HG03066 (cell line): ENCODE measurements around the gene PATZ1.
"Not testable (repeated sequence)": the region's sequence is repeated elsewhere in the genome, so short reads cannot be mapped to it uniquely, and the experiment has no call there.

Experiments used
- ATAC-seq: cut with Tn5 transposase; IDR thresholded peaks from one replicate; pipeline ENCODE4 v1.9.1; 2021; ENCODE audit warnings: low read depth; ENCODE audit not compliant: unreplicated experiment

PATZ1 gene, protein sequence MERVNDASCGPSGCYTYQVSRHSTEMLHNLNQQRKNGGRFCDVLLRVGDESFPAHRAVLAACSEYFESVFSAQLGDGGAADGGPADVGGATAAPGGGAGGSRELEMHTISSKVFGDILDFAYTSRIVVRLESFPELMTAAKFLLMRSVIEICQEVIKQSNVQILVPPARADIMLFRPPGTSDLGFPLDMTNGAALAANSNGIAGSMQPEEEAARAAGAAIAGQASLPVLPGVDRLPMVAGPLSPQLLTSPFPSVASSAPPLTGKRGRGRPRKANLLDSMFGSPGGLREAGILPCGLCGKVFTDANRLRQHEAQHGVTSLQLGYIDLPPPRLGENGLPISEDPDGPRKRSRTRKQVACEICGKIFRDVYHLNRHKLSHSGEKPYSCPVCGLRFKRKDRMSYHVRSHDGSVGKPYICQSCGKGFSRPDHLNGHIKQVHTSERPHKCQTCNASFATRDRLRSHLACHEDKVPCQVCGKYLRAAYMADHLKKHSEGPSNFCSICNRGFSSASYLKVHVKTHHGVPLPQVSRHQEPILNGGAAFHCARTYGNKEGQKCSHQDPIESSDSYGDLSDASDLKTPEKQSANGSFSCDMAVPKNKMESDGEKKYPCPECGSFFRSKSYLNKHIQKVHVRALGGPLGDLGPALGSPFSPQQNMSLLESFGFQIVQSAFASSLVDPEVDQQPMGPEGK

DNA sequence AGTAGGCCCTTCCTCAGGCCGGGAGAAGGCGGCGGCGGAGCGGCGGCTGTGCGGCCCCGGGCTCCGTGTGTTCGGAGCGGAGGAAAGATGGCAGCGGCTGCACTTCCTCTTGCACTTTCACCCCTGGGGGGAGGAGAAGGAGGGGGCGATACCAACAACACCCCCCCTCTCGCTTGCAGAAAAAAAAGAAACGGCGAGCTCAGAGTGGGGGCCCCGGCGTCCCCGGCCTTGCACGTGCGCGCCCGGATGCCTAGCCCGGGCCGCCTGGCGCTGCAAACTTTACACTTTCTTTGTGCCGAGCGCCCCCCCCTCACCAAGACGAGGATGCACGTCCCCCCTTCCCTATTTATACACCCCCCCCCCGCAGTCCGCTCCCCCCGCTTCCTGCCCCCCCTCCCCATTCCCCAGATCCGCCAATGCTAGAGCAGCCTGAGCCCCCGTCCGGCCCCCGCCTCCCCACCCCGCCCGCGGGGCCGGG is at the start of gene PATZ1:
Gene PATZ1, minus strand, starts transcription at position 92 of the 478 bp plus-strand sequence. CDS start 744 bp downstream, outside the sequence.
- peak; percentile 36 for ATAC-seq

DNA sequence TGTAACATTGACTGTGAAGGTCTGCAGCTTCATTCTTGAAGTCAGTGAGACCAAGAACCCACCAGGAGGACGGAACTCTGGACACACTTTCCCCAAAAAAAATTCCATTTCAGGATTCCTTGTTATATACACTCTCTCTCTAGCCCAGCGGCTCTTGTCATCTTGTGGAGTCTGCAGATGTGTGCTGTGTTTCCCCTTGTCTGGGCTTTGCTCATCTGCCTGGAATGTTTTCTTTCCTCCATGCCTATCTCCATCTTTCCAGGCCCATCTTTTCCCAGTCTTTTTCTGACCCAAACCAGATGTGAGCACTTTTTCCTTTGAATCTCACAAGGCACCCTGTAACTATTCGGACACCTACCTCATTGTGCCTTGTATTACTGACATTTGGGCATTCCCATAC is 48.2 kb upstream of the PATZ1 start:
- no peak for ATAC-seq

DNA sequence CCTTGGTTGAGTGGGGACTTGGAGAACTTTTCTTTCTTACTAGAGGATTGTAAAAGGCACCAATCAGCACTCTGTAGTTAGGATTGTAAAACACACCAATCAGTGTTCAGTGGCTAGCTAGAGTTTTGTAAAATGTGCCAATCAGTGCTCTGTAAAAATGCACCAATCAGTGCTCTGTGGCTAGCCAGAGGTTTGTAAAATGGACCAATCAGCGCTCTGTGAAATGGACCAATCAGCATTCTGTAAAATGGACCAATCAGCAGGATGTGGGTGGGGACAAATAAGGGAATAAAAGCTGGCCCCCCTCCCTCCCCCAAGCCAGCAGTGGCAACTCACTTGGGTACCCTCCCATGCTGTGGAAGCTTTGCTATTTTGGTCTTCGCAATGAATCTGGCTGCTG is 47.7 kb upstream of the PATZ1 start:
- no peak for ATAC-seq

DNA sequence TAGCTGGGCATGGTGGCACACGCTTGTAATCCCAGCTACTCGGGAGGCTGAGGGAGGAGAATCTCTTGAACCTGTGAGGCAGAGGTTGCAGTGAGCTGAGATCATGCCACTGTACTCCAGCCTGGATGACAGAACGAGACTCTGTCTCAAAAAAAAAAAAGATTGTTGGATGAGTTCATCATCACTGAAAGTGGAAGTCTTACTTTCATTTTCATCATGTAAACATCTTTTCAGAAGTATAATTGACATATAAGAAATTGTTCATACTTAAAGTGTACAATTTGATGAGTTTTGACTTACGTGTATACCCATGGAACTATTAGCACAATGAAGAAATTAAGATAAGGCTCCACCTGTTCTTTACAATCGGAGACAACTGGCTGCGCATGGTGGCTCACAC is 32.5 kb upstream of the PATZ1 start:
- ATAC-seq = not testable (repeated sequence)

DNA sequence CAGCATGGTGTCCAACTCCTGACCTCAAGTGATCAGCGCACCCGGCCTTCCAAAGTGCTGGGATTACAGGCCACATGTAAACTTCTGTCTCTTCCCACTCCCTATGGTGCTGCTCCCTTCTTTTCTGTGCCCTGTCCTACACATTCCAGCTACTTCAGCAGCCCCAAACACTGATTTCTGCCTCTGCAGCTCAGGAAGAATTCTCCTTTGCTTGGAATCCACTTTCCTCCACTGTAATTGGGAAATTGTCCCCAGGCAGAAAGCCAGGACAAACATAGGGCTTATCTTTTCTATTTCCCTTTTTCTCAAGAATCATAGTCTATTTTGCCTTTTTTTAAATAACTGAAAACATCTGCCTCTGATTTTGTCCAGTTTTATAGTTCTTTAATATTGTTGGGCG is 32.0 kb upstream of the PATZ1 start:
- no peak for ATAC-seq

DNA sequence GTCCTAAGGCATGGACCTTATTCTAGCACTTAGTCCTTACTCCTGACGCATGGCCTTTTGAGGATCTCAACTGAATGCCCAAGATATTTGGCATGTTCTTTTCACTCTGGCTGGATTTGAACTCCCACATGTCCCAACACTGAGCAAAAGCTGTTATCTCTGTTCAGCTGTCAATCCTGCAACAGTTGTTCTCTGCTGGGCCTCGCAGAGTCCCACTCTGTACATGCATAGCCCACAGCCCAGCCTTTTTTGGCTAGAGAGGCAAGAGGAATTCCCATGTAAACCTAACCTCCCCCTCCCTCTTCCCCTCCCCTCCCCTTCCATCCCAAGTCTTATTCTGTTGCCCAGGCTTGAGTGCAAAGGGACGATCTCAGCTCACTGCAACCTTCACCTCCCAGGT is 31.5 kb upstream of the PATZ1 start:
- ATAC-seq = no peak

DNA sequence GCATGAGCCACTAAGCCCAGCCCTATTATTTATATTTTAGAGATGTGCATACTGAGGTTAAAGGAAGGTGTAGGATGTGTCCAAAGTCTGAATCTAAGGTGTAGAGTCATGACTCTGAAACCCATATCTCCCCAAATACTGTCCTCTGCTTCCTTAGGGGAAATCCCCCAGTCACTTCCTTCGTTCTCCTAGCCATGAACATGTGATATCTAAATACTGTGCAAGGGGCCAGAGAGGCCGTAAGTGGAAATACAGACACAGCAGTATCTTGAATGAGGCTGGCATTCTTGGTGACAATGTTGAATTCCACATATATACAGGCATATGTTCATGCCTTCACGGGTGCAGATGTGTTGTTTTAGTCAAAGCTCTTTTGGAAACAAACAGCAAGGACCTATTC is 21.3 kb upstream of the PATZ1 start:
- no peak for ATAC-seq

DNA sequence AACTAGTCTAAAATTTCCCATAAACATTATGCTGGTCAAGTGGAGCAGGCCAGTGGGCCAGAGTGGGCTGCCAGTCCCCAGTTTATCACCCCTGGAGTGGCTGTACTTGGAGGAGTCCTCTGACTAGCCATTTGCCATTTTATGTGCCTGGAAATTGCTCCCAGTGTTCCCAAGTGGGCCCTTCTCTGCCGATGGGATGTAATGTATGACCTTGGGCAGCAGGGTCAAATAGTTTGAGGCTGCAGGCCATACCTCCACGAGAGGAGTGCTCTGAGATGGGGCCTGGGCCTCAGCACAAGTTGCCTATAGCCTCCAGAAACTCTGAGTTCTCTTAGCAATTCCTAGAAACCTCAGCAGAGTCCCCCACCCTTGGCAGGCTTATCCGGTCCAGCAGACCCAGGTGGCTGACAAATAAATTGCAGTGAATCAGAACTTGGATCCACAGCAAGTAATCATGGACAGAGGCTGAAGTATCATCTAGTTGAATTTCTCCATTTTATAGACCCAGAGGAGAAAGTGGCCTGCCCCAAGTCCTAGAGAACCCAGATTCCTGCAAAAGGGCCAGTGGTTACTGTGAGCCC is 17.8 kb upstream of the PATZ1 start:
- ATAC-seq = no peak

DNA sequence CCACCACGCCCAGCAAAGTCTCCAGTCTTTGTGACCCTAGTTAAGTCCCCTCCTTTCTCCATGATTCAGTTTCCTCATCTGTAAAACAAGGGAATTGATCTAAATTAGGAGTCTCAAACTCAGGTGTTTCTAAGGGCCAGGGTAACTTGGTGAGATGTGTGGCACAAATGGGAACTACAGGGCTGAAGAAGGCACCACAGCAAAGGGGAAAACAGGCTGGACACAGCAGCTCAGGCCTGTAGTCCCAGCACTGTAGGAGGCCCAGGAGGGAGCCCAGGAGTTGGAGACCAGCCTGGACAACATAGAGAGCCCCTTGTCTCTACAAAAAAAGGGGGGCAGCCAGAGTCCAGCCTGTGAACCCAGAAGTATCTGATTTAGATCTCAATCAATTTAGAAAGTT is 15.6 kb upstream of the PATZ1 start:
- ATAC-seq = no peak

DNA sequence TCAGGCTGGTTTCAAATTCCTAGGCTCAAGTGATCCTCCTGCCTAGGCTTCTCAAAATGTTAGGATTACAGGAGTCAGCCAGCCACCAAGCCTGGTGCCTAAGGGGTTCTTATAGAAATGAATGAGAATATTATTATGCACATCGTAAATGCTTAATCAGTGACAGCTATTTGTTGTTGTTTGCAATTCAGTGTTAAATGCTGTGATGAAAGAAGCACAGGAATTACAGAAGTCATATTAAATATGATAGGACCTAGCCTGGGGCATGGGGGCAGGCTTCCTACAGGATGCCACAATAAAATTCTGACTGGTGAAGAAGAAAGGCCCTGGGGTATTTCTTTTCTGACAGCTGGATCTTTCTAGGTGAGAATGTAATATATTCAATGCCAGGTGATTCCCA is 13.9 kb upstream of the PATZ1 start:
- no peak for ATAC-seq

DNA sequence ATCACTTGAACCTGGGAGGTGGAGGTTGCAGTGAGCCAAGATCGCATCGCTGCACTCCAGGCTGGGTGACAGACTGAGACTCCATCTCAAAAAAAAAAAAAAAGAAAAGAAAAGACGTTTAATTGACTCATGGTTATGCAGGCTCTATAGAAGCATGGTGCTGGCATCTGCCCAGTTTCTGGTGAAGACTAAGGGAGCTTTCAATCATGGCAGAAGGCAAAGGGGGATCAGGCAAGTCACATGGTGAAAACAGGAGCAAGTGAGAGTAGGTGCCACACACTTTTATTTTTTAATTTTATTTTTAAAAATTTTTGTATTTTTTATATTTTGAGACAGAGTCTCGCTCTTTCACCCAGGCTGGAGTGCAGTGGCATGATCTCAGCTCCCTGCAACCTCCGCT is 8.4 kb upstream of the PATZ1 start:
- ATAC-seq = no peak

DNA sequence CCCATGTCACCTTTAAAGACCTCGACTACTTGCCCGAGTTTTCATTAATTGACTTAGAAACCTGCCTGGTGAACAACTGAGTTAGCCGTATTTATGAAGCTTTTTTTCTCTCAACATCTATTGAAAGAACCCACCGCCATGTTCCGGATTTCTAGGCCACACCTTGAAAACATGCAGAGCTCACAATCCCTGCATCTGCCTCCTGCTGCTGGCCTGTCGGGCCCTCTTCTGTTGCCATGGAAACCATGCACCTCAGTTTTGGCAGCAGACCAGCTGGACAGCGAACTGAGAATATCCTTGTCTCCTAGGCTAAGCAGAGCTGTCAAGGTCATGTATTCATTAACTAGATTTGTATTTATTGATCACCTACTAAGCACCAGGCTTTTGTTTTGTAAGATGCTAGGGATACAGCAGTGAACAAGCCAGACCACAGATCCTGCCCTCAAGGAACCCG is 4.3 kb upstream of the PATZ1 start:
- no peak for ATAC-seq

DNA sequence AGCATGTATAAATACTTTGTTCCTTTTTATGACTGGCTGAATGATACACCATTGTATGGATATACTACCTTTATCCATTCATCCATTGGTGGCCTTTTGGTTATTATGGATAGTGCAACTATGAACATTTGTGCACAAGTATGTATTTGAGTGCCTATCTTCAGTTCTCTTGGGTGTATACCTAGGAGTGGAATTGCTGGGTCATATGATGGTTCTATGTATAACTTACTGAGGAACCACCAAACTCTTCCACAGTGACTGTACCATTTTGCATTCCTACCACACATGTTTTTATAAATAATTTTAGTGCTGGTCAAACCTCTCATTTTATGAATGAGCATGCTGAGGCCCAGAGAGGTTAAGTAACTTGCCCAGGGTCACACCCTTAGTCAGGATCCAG is 3.8 kb upstream of the PATZ1 start:
- ATAC-seq = no peak

DNA sequence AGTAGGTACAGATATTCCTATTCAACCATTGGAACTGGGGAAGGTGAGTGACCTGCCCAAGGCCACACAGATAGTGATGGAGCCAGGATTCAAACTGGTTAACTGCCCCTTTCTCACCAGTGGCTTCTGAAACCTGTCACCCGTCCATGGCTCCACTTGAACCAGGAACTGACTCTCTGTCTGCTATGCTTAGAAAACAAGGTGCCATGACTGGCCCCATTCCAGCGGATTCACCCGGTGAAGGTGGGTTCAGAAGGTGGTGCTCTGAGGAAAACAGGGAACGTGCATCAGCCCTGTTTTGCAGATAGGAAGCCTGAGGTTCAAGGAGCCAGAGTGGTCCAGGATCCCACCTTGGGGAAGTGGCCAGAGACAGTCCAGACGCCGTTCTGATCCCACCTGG is 2.6 kb upstream of the PATZ1 start:
- no peak for ATAC-seq

DNA sequence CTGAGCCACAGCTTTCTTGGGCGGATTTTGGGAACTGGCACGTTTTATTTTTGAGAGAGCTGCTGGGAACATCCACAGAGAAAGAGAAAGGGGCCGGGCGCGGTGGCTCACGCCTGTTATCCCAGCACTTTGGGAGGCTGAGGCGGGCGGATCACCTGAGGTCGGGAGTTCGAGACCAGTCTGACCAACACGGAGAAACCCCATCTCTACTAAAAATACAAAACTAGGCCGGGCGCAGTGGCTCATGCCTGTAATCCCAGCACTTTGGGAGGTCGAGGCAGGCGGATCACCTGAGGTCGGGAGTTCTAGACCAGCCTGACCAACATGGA is 1.8 kb upstream of the PATZ1 start:
- not testable (repeated sequence) for ATAC-seq

DNA sequence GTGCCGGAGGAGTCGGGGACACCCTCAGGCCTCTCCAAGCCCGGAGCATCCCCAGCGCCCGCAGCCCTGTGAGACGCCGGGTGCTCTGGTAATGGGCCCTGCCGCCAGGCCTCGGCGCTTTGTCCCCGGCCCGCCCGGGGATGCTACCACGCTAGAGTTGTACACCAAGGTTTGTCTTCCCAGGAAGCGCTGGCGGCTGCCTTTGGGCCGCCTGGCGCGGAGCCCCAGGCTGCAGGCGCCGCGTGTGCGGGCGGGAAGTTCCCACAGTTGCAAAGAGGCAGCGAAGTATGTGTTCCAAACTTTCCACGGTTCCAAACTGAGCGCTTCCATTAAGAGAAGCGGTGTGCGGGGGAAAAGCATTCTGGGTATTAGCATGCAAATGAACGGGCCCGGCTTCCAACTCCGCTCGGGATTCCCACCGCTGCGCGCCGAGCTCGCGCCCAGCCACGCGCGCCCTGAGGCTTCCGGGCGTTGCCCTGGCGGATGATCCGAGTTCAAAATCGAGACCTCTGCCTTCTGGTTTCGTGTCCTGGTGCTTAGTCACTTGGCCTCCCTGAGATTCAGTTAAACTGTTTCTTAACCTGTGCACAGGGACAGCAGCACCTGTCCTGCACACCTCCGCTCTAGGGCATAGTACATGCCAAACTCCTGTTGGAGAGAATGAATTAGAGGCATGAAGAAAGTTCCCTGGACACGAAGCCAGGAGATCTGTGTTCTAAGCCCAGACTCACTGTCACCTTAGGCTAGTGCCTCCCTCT is 1.3 kb upstream of the PATZ1 start:
- ATAC-seq = no peak

DNA sequence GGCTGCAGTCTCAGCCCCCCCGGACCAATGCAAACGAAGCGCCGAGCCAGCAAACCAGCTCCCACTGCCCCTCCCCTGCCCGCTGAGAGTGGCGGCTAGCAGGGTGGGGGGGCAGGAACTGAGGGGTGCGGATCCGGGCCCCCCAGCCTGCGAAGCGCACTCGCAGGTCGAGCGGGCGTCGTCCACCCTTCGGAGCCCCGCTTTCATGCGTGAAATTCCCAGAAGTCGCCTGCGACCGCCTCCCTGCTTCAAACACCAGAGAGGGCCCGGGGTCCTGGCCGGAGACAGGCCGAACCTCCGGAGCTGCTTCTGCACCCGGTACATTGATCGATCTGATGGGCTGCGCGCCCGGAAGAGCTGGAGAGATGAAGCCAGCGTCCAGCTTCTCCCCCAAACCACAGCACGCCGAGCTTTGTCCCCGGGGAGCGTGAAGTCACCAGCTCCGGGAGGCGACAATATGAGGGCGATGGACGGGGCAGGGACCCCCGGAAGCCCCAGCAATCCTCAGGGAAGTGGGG is 646 bp upstream of the PATZ1 start:
- ATAC-seq = no peak

DNA sequence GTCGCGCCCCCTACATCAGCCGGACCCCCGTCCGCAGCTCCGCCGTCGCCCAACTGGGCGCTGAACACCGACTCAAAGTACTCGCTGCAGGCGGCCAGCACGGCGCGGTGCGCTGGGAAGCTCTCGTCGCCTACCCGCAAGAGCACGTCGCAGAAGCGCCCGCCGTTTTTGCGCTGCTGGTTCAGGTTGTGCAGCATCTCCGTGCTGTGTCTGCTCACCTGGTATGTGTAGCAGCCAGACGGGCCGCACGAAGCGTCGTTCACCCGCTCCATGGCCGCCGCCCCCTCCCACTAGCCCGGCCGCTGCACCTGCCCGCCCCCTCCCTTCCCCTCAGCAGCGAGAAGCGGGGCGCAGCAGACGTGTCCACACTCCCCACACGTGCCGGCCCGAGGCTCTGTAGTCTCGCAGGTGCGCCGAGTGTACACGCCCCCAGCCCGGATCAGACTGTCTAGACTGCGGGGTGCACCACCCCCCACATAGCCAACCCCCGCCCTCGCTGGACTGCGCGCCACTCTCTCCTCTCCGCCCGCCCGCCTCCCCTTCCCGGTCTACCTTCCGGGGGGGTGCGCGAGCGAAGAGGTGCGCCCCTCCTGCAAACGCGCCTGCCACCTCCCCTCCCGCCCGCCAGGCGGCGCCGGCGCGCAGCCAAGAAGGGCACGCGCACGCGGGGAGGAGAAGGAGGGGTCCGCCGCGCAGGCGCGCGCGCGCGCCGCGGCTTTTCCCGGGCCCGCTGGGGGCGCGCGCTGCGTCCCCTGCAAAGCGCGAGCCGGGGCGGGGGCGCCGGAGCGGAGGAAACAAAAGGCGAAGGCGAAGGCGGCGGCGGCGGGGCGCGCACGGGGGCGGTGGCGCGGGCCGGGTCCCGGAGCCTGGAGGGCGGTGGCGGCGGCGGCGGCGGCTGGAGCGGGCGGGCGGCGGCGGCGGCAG is 553 bp downstream of the PATZ1 start:
- peak; percentile 49 for ATAC-seq

DNA sequence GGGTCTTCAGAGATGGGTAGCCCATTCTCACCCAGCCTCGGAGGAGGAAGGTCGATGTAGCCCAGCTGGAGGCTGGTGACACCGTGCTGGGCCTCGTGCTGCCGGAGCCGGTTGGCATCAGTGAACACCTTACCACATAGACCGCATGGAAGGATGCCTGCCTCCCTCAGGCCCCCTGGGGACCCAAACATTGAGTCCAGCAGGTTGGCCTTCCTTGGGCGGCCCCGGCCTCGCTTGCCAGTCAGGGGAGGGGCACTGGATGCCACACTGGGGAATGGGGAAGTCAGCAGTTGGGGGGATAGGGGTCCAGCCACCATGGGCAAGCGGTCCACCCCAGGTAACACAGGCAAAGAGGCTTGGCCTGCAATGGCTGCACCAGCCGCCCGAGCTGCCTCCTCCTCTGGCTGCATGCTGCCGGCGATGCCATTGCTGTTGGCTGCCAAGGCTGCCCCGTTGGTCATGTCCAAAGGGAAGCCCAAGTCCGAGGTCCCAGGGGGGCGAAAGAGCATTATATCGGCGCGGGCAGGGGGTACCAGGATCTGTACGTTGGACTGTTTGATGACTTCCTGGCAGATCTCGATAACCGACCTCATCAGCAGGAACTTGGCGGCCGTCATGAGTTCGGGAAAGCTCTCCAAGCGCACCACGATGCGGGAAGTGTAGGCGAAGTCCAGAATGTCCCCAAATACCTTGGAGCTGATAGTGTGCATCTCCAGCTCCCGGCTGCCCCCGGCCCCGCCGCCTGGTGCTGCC is 1.4 kb downstream of the PATZ1 start:
- ATAC-seq = no peak
